ENCODE measurements around the gene PITPNM2.

DNA sequence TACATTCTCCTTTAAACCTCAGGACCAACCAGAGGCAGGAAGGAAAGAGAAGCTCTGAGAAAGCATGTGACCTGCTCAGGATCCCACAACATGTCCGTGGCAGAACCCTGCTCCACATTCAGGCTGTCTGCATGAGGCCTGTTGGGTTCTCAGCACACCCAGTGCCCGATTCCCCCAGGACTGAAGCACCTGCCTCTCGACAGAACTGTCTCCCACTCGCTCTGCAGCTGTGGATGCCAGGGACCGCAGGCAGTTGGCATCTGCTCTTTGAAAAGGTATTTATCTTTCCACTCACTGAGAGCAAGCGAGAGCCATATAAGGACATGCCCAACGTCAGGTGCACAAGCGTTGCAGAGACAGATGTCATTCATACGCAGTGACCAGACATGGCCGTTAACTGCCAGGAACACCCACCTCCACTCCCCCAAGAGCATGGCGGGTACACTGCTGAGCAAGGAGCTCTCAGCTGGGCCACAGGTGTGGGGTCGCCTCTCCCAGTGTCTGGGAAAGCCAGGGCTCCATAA is 18.9 kb downstream of the PITPNM2 start:
- no peak for TF ChIP-seq CTCF (IDR thresholded peaks at IDR 0.05; ENCODE audit: poor library complexity)
- TF ChIP-seq EZH2 (IDR thresholded peaks at IDR 0.05; ENCODE audit: borderline replicate concordance) = no peak

Data from hepatocyte (in vitro differentiated cells).